PC-3 (cell line): ENCODE measurements around the gene EIPR1. TPM values are rescaled to one million over a fixed set of nuclear protein-coding genes. Genes with fewer than 3 reads are reported as not detected.

Source experiments
- ATAC-seq: fragments of 200-7000 bp; cut with Tn5 transposase; 2 replicates; pipeline ENCODE4 v1.9.1; 2020; ENCODE audit warnings: mild to moderate bottlenecking, moderate library complexity
- BruUV-seq: library from RNA; stranded (reverse); fragments of 400-500 nt; replicated peaks from 2 replicates; lab custom pipeline; 2021; lab: Mats Ljungman, UMichigan
- CTCF ChIA-PET: fragments of 300-600 bp; sonication (Branson Sonifier 250); formaldehyde crosslinking; loops from one replicate; lab custom pipeline; 2022; ENCODE audit warnings: antibody characterized with exemption; lab: Charles Lee
- POLR2A ChIA-PET: fragments of 300-600 bp; sonication (Branson Sonifier 250); formaldehyde crosslinking; loops from one replicate; lab custom pipeline; 2022; ENCODE audit warnings: antibody characterized with exemption; ENCODE audit not compliant: unreplicated experiment; lab: Charles Lee
- DNase-seq: peaks from one replicate; pipeline ENCODE4 v3.0.0-alpha.2; 2015
- H2AFZ ChIP-seq: fragments of 300-600 bp; sonication (generic); 2 replicates; pipeline ENCODE4 v1.6.0; 2016; ENCODE audit warnings: antibody characterized with exemption, low read length
- H3F3A ChIP-seq: fragments of 300-600 bp; sonication (generic); one replicate; pipeline ENCODE4 v1.6.0; 2017; ENCODE audit warnings: antibody characterized with exemption, low read length, control low read depth, mild to moderate bottlenecking; ENCODE audit not compliant: unreplicated experiment
- H3K27ac ChIP-seq: fragments of 300-600 bp; sonication (generic); 2 replicates; pipeline ENCODE4 v1.5.1; 2016; ENCODE audit warnings: mild to moderate bottlenecking, low read length
- H3K27me3 ChIP-seq: fragments of 300-600 bp; sonication (generic); 2 replicates; pipeline ENCODE4 v1.6.1; 2016; ENCODE audit warnings: low read length, mixed read lengths
- H3K36me3 ChIP-seq: fragments of 300-600 bp; sonication (generic); 2 replicates; pipeline ENCODE4 v1.6.1; 2016; ENCODE audit warnings: low read depth, mixed run types, low read length, mixed read lengths
- H3K4me1 ChIP-seq: fragments of 300-600 bp; sonication (generic); 2 replicates; pipeline ENCODE4 v1.5.1; 2016; ENCODE audit warnings: low read length; ENCODE audit not compliant: insufficient read depth
- H3K4me2 ChIP-seq: fragments of 300-600 bp; sonication (generic); 2 replicates; pipeline ENCODE4 v1.6.0; 2016; ENCODE audit warnings: low read length
- H3K4me3 ChIP-seq: fragments of 300-600 bp; sonication (generic); 2 replicates; pipeline ENCODE4 v1.5.1; 2016; ENCODE audit warnings: mild to moderate bottlenecking, low read length, mixed read lengths
- H3K79me2 ChIP-seq: fragments of 300-600 bp; sonication (generic); 2 replicates; pipeline ENCODE4 v1.6.1; 2017; ENCODE audit warnings: low read length, mixed read lengths
- H3K9ac ChIP-seq: fragments of 300-600 bp; sonication (generic); 2 replicates; pipeline ENCODE4 v1.6.0; 2016; ENCODE audit warnings: mild to moderate bottlenecking, low read length
- H3K9me2 ChIP-seq: fragments of 300-600 bp; sonication (generic); replicated peaks from 2 replicates; pipeline ENCODE4 v1.6.1; 2016; ENCODE audit warnings: mixed run types, low read length, mixed read lengths
- H3K9me3 ChIP-seq: fragments of 300-600 bp; sonication (generic); 2 replicates; pipeline ENCODE4 v1.6.1; 2016; ENCODE audit warnings: low read length, mixed read lengths
- H4K20me1 ChIP-seq: fragments of 300-600 bp; sonication (generic); 2 replicates; pipeline ENCODE4 v1.6.1; 2016; ENCODE audit warnings: low read length, mixed read lengths
- EZH2 ChIP-seq: fragments of 300-600 bp; sonication (generic); IDR thresholded peaks from one replicate; pipeline ENCODE4 v1.6.1; 2017; ENCODE audit warnings: antibody characterized with exemption, mild to moderate bottlenecking, low read length; ENCODE audit not compliant: unreplicated experiment
- EZH2phosphoT487 ChIP-seq: fragments of 300-600 bp; sonication (generic); IDR thresholded peaks from 2 replicates; pipeline ENCODE4 v1.6.1; 2018; ENCODE audit warnings: mild to moderate bottlenecking, antibody characterized with exemption, low read length, borderline replicate concordance
- intact Hi-C: fragments of 100-400 bp; cut with micrococcal nuclease; formaldehyde crosslinking; loops from 2 replicates; pipeline ENCODE4 v1.9.0; 2023
- total RNA-seq: library from RNA; depleted of rRNA; stranded (reverse); fragments of >200 nt; gene quantifications from 2 replicates; pipeline ENCODE4 v1.2.3, GENCODE V29; 2014
- TF ChIP-seq, protein P1 (sequence below): fragments of 300-600 bp; sonication (generic); conservative IDR thresholded peaks from 2 replicates; pipeline ENCODE4 v1.5.1; 2017; ENCODE audit warnings: antibody characterized with exemption, low read depth, mild to moderate bottlenecking, low read length

Gene EIPR1
- total RNA-seq, 1 experiment from 2014 or later = 90.1 TPM

DNA sequence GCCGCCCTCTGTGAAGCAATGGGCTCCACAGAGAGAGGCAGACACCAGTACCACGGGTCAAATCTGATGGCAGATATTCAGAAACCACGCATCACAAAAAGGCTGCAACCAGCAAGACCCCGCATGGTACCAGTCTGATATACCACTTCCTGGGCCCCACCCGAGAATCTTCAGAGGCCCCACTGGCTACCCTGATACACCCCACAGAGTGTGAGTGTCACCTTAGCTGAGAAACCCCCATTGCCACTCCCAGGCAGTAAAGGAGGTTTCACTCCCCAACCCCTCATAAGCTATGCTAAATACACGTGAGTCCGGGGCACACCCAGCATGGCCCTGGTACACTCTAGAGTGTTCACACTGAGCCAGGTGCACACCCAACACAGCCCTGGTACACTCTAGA is 160.0 kb downstream of the EIPR1 start:
- H3K4me2 ChIP-seq = no peak overlapping the region
- ATAC-seq (no peak), DNase-seq (no peak)
- intact Hi-C loops = no loop called here
- no peaks in the 10 kb centered on the region for H3K9me3 ChIP-seq
- H3K27ac ChIP-seq = no peak overlapping the region
- no peaks in the 10 kb centered on the region; the same call in 1 of the 2 replicates for H3K79me2 ChIP-seq
- H3K4me1 ChIP-seq = no peaks in the 10 kb centered on the region
- H3K9me2 ChIP-seq = no peaks in the 10 kb centered on the region
- H3K27me3 ChIP-seq = no peaks in the 10 kb centered on the region
- ChIA-PET POLR2A (no interaction called here), CTCF (no interaction called here)
- no peaks in the 10 kb centered on the region for H3K36me3 ChIP-seq
- H2AFZ ChIP-seq = no peak overlapping the region
- H3K9ac ChIP-seq = no peak overlapping the region
- no peaks in the 10 kb centered on the region for H3F3A ChIP-seq
- TF ChIP-seq, protein P1, sequence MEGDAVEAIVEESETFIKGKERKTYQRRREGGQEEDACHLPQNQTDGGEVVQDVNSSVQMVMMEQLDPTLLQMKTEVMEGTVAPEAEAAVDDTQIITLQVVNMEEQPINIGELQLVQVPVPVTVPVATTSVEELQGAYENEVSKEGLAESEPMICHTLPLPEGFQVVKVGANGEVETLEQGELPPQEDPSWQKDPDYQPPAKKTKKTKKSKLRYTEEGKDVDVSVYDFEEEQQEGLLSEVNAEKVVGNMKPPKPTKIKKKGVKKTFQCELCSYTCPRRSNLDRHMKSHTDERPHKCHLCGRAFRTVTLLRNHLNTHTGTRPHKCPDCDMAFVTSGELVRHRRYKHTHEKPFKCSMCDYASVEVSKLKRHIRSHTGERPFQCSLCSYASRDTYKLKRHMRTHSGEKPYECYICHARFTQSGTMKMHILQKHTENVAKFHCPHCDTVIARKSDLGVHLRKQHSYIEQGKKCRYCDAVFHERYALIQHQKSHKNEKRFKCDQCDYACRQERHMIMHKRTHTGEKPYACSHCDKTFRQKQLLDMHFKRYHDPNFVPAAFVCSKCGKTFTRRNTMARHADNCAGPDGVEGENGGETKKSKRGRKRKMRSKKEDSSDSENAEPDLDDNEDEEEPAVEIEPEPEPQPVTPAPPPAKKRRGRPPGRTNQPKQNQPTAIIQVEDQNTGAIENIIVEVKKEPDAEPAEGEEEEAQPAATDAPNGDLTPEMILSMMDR = no peak
- TF ChIP-seq EZH2 (no peak), EZH2phosphoT487 (no peak)
- no peak overlapping the region for H3K4me3 ChIP-seq
- BruUV-seq = no TSS peak
- H4K20me1 ChIP-seq = no peaks in the 10 kb centered on the region

DNA sequence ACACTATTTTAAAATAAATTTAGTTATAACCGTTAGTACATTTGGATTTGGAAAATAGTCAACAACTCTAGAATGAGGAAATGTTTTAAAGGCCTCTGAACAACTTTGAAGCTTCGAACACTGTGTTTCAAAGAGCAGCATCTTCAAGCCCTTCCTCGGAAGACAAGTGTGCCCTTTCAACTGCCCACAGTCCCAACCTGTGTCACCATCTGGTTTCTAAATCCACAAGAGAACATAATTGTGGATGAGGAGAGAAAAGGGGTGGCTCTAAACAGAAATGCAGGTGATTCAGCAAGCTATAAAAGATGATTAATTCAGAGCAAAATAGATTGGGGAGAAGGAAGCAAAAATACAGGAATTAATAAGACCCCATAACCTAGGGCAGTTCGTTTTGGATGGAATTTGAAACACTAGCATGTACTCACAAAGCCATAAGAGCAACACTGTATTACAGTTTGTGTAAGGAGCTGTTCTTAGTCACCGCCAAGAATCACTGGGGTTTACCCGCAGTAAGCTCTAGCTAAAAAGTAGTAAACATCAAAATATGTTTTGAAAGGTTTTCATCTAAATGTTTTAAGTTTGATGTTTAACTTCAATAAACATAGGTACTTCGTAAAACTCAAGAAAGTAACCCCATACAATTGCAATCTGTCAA is 160.7 kb downstream of the EIPR1 start:
- H3K4me3 ChIP-seq = no peak overlapping the region
- CTCF ChIA-PET = no interaction called here
- H3K9ac ChIP-seq = no peak overlapping the region
- H3K9me3 ChIP-seq = no peaks in the 10 kb centered on the region
- no peak for ATAC-seq
- no peaks in the 10 kb centered on the region for H4K20me1 ChIP-seq
- H3K36me3 ChIP-seq = peaks cover 5% of the 10 kb centered on the region; the same call in 1 of the 2 replicates
- no TSS peak for BruUV-seq
- H2AFZ ChIP-seq = no peak overlapping the region
- DNase-seq = no peak
- no peaks in the 10 kb centered on the region for H3F3A ChIP-seq
- H3K4me2 ChIP-seq = no peak overlapping the region
- intact Hi-C loops = no loop called here
- H3K4me1 ChIP-seq = no peaks in the 10 kb centered on the region
- no peaks in the 10 kb centered on the region for H3K27me3 ChIP-seq
- TF ChIP-seq EZH2phosphoT487 = no peak
- no peak for TF ChIP-seq EZH2
- TF ChIP-seq, protein P1 = no peak
- H3K27ac ChIP-seq = no peak overlapping the region
- POLR2A ChIA-PET = no interaction called here
- H3K9me2 ChIP-seq = no peaks in the 10 kb centered on the region
- H3K79me2 ChIP-seq = no peaks in the 10 kb centered on the region; the same call in 1 of the 2 replicates

DNA sequence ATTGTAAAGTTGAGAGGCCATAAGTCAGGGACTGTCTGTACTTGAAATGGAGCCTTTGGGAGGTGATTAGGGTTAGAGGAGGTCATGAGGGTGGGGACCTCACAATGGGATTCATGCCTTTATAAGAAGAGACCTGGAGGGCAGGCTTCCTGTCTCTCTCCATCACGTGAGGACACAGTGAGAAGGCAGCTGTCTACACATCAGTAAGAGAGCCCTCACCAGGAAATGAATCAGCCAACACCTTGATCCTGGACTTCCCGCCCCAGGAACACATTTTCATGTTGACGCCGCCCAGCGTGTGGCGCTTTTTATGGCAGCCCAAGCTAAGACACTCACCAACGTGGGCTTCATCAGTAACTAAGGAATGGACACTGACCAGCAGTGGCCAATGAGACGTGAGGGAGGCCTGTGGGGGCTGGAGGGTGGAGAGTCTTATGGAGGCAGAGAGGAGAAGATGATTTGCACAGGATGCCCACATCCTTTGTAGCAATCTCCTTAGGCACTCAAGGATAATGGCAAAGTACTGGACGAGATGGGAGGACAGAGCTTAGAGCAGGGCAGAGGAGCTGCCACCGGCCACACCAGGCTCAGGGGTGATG is 162.7 kb downstream of the EIPR1 start:
- Histone ChIP-seq H3K79me2 (no peaks in the 10 kb centered on the region; the same call in 1 of the 2 replicates), H2AFZ (no peak overlapping the region), H3F3A (no peaks in the 10 kb centered on the region), H3K27me3 (no peaks in the 10 kb centered on the region), H3K4me3 (no peak overlapping the region), H4K20me1 (no peaks in the 10 kb centered on the region), H3K4me2 (no peak overlapping the region), H3K9me2 (no peaks in the 10 kb centered on the region), H3K9ac (no peak overlapping the region), H3K36me3 (peaks cover 5% of the 10 kb centered on the region; the same call in 1 of the 2 replicates), H3K9me3 (no peaks in the 10 kb centered on the region), H3K4me1 (no peaks in the 10 kb centered on the region), H3K27ac (no peak overlapping the region)
- DNase-seq (no peak), ATAC-seq (no peak)
- POLR2A ChIA-PET = no interaction called here
- CTCF ChIA-PET = no interaction called here
- BruUV-seq = no TSS peak
- TF ChIP-seq EZH2phosphoT487 (no peak), EZH2 (no peak)
- intact Hi-C loops = no loop called here
